Activated CD4-positive, alpha-beta T cell treated with anti-CD3 and anti-CD28 coated beads, Interleukin-2, amount 50 U/mL, for 16 hours (primary cell): ENCODE data around the gene CST4.
"Not testable (repeated sequence)": the region's sequence is repeated elsewhere in the genome, so short reads cannot be mapped to it uniquely, and the experiment has no call there.

Experiments used
- DNase-seq: peaks from one replicate; pipeline ENCODE4 v3.0.0-alpha.2; 2020

The CST4 gene

DNA sequence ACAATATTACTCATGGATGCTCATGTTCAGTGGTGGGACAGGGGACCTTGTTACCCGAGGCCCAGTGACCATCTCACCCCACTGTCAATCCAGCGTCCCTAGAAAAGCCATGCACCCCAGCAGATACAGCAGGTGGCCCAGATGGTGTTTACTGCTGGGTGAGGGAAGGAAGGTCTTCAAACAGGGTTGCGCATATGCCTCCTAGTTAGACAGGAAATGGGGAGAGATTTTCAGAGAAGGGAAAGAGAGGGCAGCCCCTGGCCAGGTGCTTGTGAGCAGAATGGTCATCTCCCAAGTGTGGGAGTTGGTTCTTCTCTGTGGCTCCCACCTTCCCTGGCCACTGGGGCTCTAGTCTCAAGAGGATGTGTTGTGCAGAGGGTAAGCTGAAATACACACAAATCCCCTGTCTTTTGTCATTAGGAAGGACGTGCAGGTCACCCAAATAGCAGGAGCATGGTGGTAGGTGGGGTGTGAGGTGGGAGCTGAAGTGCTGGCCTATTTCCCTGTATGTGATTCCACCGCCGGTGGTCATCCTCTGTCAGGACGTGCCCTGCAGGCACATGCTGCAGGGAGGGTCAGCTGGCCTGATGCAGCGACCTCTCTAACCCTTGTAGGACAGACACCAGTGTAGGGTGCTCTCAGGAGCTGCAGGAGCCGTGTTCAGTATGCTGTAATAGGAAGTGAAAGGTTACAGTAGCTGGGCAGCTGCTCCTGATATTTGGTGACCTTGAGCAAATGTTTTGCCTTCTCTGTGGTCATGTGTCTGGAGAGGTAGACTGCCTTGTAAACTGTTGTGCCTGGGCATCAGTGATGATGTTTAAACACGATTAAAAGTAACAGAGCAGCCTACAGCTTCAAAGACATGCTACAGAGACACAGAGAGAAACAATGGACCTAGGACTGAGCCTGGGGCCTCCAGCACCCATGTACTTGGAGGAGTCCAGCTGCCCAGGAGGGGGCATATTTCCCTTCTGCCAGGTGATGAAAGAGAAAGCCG is 47.9 kb downstream of the CST4 start:
- DNase-seq, result no peak

DNA sequence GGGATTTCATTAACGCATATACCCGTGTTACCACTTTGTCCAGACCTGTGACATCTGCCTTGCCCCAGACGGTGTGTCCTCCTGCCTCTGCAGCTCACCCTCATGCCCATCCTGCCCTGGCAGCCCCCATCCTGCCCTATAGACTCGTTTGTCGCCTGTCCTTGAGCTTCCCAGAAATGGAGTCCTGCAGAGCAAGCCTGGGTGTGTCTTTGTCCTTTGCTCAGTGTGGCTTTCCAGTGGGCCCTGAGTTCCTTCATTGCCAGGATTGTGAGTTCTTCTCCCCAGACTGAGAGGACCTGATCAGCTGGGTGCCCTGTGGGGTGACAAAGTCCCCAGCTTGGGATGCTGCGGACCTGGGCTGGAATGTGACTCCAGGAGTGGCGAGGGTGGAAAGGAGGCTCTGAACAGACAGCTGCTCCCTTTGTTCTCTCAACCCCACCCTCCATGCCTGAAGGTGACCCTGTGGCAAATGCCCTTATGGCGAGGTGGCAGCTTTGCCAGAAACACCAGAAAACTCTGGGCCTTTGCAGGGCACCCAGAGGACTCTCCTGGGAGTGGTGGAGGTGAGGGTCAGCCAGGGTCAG is 48.7 kb downstream of the CST4 start:
- DNase-seq, result no peak

DNA sequence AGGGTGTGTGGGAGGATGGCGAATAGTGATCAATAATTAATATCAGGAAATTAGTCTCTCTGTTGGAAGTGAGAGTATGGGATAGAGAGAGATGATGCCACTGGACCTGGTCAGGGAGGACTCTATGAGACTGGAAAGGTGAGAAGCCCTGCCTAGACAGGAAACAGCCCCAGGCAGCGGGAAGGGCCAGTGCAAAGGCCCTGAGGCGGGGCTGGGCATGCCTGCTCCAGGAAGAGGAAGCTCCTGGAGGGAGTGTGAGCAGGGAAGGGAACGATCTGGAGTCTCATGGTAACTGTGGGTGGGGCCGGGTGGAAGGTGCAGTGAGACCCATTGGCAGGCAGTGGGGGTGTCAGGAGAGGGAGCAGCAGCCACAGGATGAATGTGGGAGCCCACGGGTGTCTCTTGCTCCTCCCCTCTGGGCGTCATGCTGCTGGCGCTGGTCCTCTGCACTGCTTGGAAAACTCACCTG is 49.3 kb downstream of the CST4 start:
- DNase-seq, result no peak

DNA sequence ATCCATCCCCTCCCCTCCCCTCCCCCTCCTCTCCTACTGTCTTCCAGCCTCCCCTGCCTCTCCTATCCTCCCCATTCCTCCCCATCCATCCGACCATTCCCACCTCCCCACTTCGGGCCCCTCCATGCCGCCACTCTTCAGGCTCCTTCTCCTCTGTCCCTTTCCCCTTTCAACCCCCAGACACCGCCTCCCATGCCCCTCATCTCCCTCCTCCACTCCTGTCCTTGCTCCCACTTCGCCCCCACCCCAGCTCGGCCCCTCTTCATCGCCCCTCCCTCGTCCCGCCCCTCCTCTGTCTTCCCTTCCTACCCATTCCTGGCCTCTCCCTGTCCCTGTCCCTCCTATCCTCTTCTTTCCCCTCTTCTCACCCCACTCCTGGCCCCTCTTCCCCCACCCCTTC is 50.5 kb downstream of the CST4 start:
- DNase-seq, result no peak

GRCh38 chr20:23637282-23638221 is 51.3 kb downstream of the CST4 start, which contains the start of gene CST3:
TSS of gene CST3 (minus strand) at chr20:23637955. CDS start at chr20:23637862, 93 bp downstream.
- DNase-seq, result peak; percentile 9

- no peak for DNase-seq
Measured at GRCh38 chr20:23636908-23637281, 51.9 kb downstream of the CST4 start.

DNA sequence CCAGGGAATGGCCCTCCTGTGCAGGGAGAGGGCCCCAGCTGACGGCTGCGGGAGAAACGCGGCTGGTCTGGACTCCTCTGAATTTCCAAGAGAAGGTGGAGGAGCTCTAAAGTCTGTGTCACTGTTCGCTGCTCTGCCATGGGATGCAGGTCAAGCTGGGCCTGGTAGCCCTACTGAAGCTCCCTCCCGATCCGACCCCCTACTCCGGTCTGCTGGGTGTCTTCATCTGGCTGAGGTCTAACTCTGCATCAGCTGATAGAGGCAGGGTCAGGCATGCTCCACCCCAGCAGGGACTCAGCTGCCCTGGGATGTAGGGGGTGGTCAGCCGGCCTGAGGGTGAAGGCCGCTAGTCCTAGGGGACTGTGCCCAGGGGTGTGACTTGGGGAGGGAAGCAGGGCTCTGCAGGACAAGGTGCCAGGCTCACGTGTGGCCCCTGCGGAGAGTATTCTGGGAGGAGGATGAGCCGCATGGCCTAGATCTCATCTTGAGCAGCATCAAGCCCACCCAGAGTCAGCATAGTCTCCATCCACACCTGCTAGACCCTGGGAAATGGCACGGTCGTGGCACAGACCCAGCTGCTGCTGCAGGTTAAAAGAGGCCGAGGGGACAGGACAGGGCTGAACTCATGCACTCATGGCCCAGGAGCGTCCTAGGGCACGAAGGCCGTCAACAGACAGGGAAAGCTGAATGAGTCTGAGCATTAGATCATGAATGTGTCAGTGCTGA is 52.5 kb downstream of the CST4 start:
- no peak for DNase-seq

DNA sequence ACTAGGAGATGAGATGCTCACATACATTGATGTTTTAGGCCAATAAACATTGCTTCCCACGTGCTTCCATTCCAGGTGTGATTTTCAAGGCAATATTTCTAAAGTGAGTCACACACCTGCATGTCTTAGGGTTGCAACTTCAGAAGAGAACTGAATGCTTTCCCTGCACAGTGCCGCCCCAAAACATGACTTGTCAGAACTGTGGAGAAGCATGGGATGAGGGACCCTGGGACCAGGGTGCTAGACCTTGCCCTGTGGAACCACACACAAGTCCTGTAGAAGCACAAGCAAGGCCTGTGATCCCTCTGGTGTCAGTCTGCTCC is 53.1 kb downstream of the CST4 start:
- DNase-seq, result not testable (repeated sequence)
